HCT116 (cell line): ENCODE measurements around the gene BAIAP2.

ENCODE experiments used
- CBX3 ChIP-seq: IDR thresholded peaks from 2 replicates; pipeline ENCODE4 v1.6.1; 2012; ENCODE audit warnings: low read depth
- CEBPB ChIP-seq: IDR thresholded peaks from 2 replicates; pipeline ENCODE4 v1.6.1; 2012; ENCODE audit warnings: low read depth
- ELF1 ChIP-seq: IDR thresholded peaks from 2 replicates; pipeline ENCODE4 v1.6.1; 2012; ENCODE audit warnings: low read depth, borderline replicate concordance
- EZH2 ChIP-seq: fragments of 200-600 bp; sonication (generic); IDR thresholded peaks from 2 replicates; pipeline ENCODE4 v1.6.1; 2017; ENCODE audit warnings: antibody characterized with exemption, mixed run types
- POLR2A ChIP-seq: IDR thresholded peaks from 2 replicates; pipeline ENCODE4 v1.7.0; 2011; ENCODE audit warnings: borderline replicate concordance; ENCODE audit not compliant: insufficient read depth, insufficient read length; ENCODE audit errors: extremely low read depth
- POLR2AphosphoS5 ChIP-seq: IDR thresholded peaks from 2 replicates; pipeline ENCODE4 v1.6.1; 2011; ENCODE audit warnings: mild to moderate bottlenecking, low read depth, low read length, moderate library complexity
- RAD21 ChIP-seq: IDR thresholded peaks from 2 replicates; pipeline ENCODE4 v1.6.1; 2012; ENCODE audit warnings: low read depth, mild to moderate bottlenecking
- SP1 ChIP-seq: IDR thresholded peaks from 2 replicates; pipeline ENCODE4 v1.6.1; 2012; ENCODE audit warnings: low read depth
- SRF ChIP-seq: IDR thresholded peaks from 2 replicates; pipeline ENCODE4 v1.6.1; 2012; ENCODE audit warnings: low read depth
- TF ChIP-seq, protein P1 (sequence below), 3 experiments: fragments of 200-600 bp in 1 of 3; sonication (generic) in 1 of 3; IDR thresholded peaks in 2 of 3; conservative IDR thresholded peaks in 1 of 3; 2 replicates each; pipeline ENCODE4 v1.5.1; 2012 to 2017; ENCODE audit warnings: low read depth in 2 of 3, low read length in 2 of 3, antibody characterized with exemption in 1 of 3, borderline replicate concordance in 1 of 3, control low read depth in 1 of 3, mild to moderate bottlenecking in 1 of 3, mixed read lengths in 1 of 3, mixed run types in 1 of 3, moderate library complexity in 1 of 3; ENCODE audit not compliant: insufficient read depth in 1 of 3
- TF ChIP-seq, protein P2 (sequence below): IDR thresholded peaks from 2 replicates; pipeline ENCODE4 v1.6.1; 2012
- TF ChIP-seq, protein P3 (sequence below): IDR thresholded peaks from 2 replicates; pipeline ENCODE4 v1.6.1; 2011; ENCODE audit warnings: mild to moderate bottlenecking, low read length, moderate library complexity; ENCODE audit not compliant: insufficient replicate concordance; ENCODE audit errors: extremely low read depth
- TF ChIP-seq, protein P4 (sequence below): IDR thresholded peaks from 2 replicates; pipeline ENCODE4 v1.6.1; 2012; ENCODE audit warnings: low read depth
- TF ChIP-seq, protein P5 (sequence below): IDR thresholded peaks from 2 replicates; pipeline ENCODE4 v1.6.1; 2012

DNA sequence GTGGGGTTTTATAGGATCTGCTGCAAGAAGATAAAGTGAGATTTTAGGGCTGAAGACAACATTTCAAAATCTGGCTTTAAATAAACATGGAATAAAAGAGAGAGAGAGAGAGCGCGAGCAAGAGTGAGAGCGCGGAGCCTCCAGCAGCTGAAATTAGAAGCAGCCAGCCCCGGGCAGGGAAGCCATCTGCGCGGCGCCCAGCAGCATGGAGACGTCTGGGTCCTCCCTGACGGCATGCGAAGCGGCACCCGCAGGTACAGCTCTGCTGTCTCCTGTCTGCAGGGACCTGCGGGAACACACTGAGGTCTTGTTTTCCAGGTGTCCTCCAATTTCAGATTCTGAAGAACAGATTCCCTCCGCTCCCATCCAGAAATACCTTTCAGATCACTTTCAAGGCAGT, 7.9 kb upstream of the BAIAP2 start:
- TF ChIP-seq, protein P1, sequence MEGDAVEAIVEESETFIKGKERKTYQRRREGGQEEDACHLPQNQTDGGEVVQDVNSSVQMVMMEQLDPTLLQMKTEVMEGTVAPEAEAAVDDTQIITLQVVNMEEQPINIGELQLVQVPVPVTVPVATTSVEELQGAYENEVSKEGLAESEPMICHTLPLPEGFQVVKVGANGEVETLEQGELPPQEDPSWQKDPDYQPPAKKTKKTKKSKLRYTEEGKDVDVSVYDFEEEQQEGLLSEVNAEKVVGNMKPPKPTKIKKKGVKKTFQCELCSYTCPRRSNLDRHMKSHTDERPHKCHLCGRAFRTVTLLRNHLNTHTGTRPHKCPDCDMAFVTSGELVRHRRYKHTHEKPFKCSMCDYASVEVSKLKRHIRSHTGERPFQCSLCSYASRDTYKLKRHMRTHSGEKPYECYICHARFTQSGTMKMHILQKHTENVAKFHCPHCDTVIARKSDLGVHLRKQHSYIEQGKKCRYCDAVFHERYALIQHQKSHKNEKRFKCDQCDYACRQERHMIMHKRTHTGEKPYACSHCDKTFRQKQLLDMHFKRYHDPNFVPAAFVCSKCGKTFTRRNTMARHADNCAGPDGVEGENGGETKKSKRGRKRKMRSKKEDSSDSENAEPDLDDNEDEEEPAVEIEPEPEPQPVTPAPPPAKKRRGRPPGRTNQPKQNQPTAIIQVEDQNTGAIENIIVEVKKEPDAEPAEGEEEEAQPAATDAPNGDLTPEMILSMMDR (IDR thresholded peaks at IDR 0.05 in 2 of 3, conservative IDR thresholded peaks at IDR 0.05 in 1 of 3; ENCODE audit: borderline replicate concordance in 1 of 3, insufficient read depth in 1 of 3, low read depth in 2 of 3, low read length in 2 of 3), result no peak
- TF ChIP-seq, protein P2, sequence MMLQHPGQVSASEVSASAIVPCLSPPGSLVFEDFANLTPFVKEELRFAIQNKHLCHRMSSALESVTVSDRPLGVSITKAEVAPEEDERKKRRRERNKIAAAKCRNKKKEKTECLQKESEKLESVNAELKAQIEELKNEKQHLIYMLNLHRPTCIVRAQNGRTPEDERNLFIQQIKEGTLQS, result no peak
- TF ChIP-seq CEBPB (no peak), POLR2AphosphoS5 (no peak), POLR2A (no peak), EZH2 (no peak), RAD21 (no peak), SP1 (no peak), SRF (no peak), CBX3 (no peak), ELF1 (no peak)
- TF ChIP-seq, protein P3, sequence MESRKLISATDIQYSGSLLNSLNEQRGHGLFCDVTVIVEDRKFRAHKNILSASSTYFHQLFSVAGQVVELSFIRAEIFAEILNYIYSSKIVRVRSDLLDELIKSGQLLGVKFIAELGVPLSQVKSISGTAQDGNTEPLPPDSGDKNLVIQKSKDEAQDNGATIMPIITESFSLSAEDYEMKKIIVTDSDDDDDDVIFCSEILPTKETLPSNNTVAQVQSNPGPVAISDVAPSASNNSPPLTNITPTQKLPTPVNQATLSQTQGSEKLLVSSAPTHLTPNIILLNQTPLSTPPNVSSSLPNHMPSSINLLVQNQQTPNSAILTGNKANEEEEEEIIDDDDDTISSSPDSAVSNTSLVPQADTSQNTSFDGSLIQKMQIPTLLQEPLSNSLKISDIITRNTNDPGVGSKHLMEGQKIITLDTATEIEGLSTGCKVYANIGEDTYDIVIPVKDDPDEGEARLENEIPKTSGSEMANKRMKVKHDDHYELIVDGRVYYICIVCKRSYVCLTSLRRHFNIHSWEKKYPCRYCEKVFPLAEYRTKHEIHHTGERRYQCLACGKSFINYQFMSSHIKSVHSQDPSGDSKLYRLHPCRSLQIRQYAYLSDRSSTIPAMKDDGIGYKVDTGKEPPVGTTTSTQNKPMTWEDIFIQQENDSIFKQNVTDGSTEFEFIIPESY, result no peak
- TF ChIP-seq, protein P4, sequence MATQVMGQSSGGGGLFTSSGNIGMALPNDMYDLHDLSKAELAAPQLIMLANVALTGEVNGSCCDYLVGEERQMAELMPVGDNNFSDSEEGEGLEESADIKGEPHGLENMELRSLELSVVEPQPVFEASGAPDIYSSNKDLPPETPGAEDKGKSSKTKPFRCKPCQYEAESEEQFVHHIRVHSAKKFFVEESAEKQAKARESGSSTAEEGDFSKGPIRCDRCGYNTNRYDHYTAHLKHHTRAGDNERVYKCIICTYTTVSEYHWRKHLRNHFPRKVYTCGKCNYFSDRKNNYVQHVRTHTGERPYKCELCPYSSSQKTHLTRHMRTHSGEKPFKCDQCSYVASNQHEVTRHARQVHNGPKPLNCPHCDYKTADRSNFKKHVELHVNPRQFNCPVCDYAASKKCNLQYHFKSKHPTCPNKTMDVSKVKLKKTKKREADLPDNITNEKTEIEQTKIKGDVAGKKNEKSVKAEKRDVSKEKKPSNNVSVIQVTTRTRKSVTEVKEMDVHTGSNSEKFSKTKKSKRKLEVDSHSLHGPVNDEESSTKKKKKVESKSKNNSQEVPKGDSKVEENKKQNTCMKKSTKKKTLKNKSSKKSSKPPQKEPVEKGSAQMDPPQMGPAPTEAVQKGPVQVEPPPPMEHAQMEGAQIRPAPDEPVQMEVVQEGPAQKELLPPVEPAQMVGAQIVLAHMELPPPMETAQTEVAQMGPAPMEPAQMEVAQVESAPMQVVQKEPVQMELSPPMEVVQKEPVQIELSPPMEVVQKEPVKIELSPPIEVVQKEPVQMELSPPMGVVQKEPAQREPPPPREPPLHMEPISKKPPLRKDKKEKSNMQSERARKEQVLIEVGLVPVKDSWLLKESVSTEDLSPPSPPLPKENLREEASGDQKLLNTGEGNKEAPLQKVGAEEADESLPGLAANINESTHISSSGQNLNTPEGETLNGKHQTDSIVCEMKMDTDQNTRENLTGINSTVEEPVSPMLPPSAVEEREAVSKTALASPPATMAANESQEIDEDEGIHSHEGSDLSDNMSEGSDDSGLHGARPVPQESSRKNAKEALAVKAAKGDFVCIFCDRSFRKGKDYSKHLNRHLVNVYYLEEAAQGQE, result no peak
- TF ChIP-seq, protein P5, sequence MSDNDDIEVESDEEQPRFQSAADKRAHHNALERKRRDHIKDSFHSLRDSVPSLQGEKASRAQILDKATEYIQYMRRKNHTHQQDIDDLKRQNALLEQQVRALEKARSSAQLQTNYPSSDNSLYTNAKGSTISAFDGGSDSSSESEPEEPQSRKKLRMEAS, result no peak
